Measurements from ENCODE around the gene TMEM138.

GRCh38 chr11:61369372-61370348 lies 7.5 kb downstream of the TMEM138 start:
- TF ChIP-seq YY1 (IDR thresholded peaks at IDR 0.05; ENCODE audit: insufficient read depth, insufficient read length) (no peak), ZNF274 (IDR thresholded peaks at IDR 0.05; ENCODE audit: low read depth, low read length) (no peak), SUZ12 (IDR thresholded peaks at IDR 0.05; ENCODE audit: extremely low read depth, insufficient read depth, insufficient read length) (no peak)

Measured in NT2/D1 (cell line).